A549 treated with Hydrocortisone at 1 μM for 4 hours (cell line): Measurements from ENCODE around the gene MEGF8. TPM values are rescaled to one million over a fixed set of nuclear protein-coding genes. Genes with fewer than 3 reads are reported as not detected.

ENCODE experiments used
- total RNA-seq: library from RNA; stranded (reverse); fragments of 200-300 nt; extraction: Qiagen RNA extraction; gene quantifications from 5 replicates; pipeline ENCODE4 v1.2.3, GENCODE V29; 2022

The MEGF8 gene
- 20.2 to 29.1 TPM (median 23.4 TPM) in 5 replicates for total RNA-seq

GRCh38 chr19:42325308-42325895 lies at the start of gene MEGF8:
MEGF8 (plus strand) TSS chr19:42325635; CDS start chr19:42326244, 609 bp downstream.

GRCh38 chr19:42301646-42302203 lies 23.7 kb upstream of the MEGF8 start, which contains the start of gene PRR19:
PRR19 (plus strand) TSS chr19:42302132; CDS start chr19:42309585, 7,453 bp downstream.

GRCh38 chr19:42313096-42313839 lies 12.2 kb upstream of the MEGF8 start, which contains the start of gene TMEM145:
TMEM145 (plus strand) TSS chr19:42313309; CDS start chr19:42313377, 68 bp downstream.

GRCh38 chr19:42389899-42390298 lies 64.5 kb downstream of the MEGF8 start, which contains the start of gene CNFN:
CNFN (minus strand) TSS chr19:42390297; CDS start chr19:42389037, 1,260 bp downstream.

GRCh38 chr19:42427313-42427712 lies 101.9 kb downstream of the MEGF8 start, which contains the start of gene LIPE:
LIPE (minus strand) TSS chr19:42427388; CDS start chr19:42427149, 239 bp downstream.

Other genes starting within 250 kb of the MEGF8 start
- 32.0 to 38.0 TPM (median 35.5 TPM) in 5 replicates for gene ZNF574, start 249.5 kb upstream of the MEGF8 start, total RNA-seq
- gene POU2F2, start 193.2 kb upstream of the MEGF8 start, total RNA-seq, result 0.33 to 0.80 TPM (median 0.70 TPM) in 5 replicates
- gene DEDD2, start 108.0 kb upstream of the MEGF8 start, total RNA-seq, result 59.0 to 69.4 TPM (median 63.5 TPM) in 5 replicates
- gene ZNF526, start 105.3 kb upstream of the MEGF8 start, total RNA-seq, result 18.7 to 20.1 TPM (median 20.0 TPM) in 5 replicates
- 118 to 151 TPM (median 144 TPM) in 5 replicates for gene GSK3A, start 83.0 kb upstream of the MEGF8 start, total RNA-seq
- 105 to 120 TPM (median 116 TPM) in 5 replicates for gene ERF, start 70.5 kb upstream of the MEGF8 start, total RNA-seq
- gene CIC, start 56.4 kb upstream of the MEGF8 start, total RNA-seq, result 43.1 to 51.1 TPM (median 46.7 TPM) in 5 replicates
- 3.3 to 4.2 TPM (median 3.7 TPM) in 5 replicates for gene PRR19, start 23.5 kb upstream of the MEGF8 start, total RNA-seq
- gene PAFAH1B3, start 23.0 kb upstream of the MEGF8 start, total RNA-seq, result 111 to 151 TPM (median 145 TPM) in 5 replicates
- 3.2 to 4.0 TPM (median 3.9 TPM) in 5 replicates for gene TMEM145, start 12.3 kb upstream of the MEGF8 start, total RNA-seq
- 29.2 to 53.3 TPM (median 43.8 TPM) in 5 replicates for gene CNFN, start 64.7 kb downstream of the MEGF8 start, total RNA-seq
- gene LIPE, start 101.8 kb downstream of the MEGF8 start, total RNA-seq, result 1.3 to 2.8 TPM (median 1.7 TPM) in 5 replicates
- 0.09 TPM in 1 of 5 replicates, not detected in the others for gene CXCL17, start 117.3 kb downstream of the MEGF8 start, total RNA-seq
- gene CEACAM1, start 202.8 kb downstream of the MEGF8 start, total RNA-seq, result 1.7 to 2.7 TPM (median 2.0 TPM) in 5 replicates